Upper lobe of right lung (tissue), 1 donor: ENCODE results near the gene CRTC2. TPM values are rescaled to one million over a fixed set of nuclear protein-coding genes. Genes with fewer than 3 reads are reported as not detected.
"Not testable (repeated sequence)": the region's sequence is repeated elsewhere in the genome, so short reads cannot be mapped to it uniquely, and the experiment has no call there.

Experiments
- ATAC-seq: fragments of 200-7000 bp; cut with Tn5 transposase; one replicate; pipeline ENCODE4 v1.9.1; 2020; ENCODE audit warnings: mild to moderate bottlenecking, moderate library complexity
- DNase-seq: peaks from one replicate; pipeline ENCODE4 v3.0.0-alpha.2; 2020
- H3K27ac ChIP-seq: fragments of 200-600 bp; one replicate; pipeline ENCODE4 v1.8.0; 2022
- H3K27me3 ChIP-seq: fragments of 200-600 bp; one replicate; pipeline ENCODE4 v1.8.0; 2022; ENCODE audit warnings: mild to moderate bottlenecking
- H3K36me3 ChIP-seq: fragments of 200-600 bp; one replicate; pipeline ENCODE4 v1.8.0; 2022
- H3K4me1 ChIP-seq: fragments of 200-600 bp; one replicate; pipeline ENCODE4 v1.8.0; 2022
- H3K4me3 ChIP-seq: fragments of 200-600 bp; one replicate; pipeline ENCODE4 v1.8.0; 2022; ENCODE audit warnings: mild to moderate bottlenecking
- H3K9me3 ChIP-seq: fragments of 200-600 bp; one replicate; pipeline ENCODE4 v1.8.0; 2022
- intact Hi-C: fragments of 100-400 bp; cut with DNase I; formaldehyde crosslinking; loops from one replicate; pipeline ENCODE4 v1.11.0; 2022
- long read RNA-seq: library from polyadenylated mRNA; unstranded; transcript quantifications from one replicate; pipeline ENCODE4 v2.0.0, GENCODE V29; 2021
- total RNA-seq: library from RNA; stranded (reverse); fragmentation: NEBNext Ultra II Directional; extraction: Animal tissue kit (Norgen Biotek cat#: 25700); gene quantifications from one replicate; pipeline ENCODE4 v1.2.1, GENCODE V29; 2021
- TF ChIP-seq, protein P1 (sequence below): fragments of 200-600 bp; IDR thresholded peaks from one replicate; pipeline ENCODE4 v1.8.0; 2022; ENCODE audit warnings: antibody characterized with exemption
- donor health status: DM: no; HTN: yes; CAD: no; lungs with severe emphysema.

The CRTC2 gene, protein sequence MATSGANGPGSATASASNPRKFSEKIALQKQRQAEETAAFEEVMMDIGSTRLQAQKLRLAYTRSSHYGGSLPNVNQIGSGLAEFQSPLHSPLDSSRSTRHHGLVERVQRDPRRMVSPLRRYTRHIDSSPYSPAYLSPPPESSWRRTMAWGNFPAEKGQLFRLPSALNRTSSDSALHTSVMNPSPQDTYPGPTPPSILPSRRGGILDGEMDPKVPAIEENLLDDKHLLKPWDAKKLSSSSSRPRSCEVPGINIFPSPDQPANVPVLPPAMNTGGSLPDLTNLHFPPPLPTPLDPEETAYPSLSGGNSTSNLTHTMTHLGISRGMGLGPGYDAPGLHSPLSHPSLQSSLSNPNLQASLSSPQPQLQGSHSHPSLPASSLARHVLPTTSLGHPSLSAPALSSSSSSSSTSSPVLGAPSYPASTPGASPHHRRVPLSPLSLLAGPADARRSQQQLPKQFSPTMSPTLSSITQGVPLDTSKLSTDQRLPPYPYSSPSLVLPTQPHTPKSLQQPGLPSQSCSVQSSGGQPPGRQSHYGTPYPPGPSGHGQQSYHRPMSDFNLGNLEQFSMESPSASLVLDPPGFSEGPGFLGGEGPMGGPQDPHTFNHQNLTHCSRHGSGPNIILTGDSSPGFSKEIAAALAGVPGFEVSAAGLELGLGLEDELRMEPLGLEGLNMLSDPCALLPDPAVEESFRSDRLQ
- total RNA-seq, result 52.7 TPM
- long read RNA-seq, transcript CRTC2-203 (14 exons, 2,644 nt), result major isoform, 13 of 56 reads
- long read RNA-seq, partial matches to known transcripts, result 28 of 56 reads
- long read RNA-seq, other reads (novel, unspliced or antisense), result 15 of 56 reads

DNA sequence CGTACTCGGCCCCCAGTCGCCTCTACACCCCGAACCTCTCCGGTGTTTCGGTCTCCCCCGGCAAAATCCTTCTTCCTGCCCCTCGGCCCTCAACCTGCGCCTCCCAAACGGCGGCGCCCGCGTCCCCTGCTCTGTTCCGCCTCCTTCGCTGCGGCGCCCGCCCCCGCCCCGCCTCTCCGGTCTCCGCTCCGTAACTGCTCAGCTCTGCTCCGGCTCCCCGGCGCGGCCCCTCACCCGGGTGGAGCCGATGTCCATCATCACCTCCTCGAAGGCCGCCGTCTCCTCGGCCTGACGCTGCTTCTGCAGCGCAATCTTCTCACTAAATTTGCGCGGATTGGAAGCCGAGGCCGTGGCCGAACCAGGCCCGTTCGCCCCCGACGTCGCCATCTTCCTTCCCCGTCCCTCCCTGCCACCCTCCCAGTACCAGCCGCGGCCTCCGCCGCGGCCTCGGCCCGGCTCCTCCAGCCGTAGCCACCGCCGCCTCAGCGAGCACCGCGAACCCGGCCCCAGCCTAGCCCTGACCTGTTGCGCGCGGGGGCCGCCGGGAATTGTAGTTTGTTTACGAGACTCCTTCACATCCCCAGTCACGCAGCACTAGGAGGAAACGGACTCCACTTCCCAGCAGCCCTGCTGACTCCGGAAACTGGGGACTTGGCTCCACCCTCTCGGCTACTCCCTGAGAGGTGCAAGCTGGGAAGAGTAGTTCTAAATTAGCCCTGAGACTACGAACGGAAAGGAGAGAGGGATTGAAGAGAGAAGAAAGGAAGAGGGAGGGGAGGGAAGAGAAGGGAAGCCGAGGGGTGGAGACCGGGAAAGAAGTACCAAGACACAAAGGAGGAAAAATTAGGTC is at the start of gene CRTC2:
Gene CRTC2 (minus strand): TSS at position 502 of the 850 bp plus-strand sequence. CDS start 115 bp downstream, at position 387.
- peaks cover 30% of the 10 kb centered on the region for H3K36me3 ChIP-seq
- H3K27me3 ChIP-seq, result no peaks in the 10 kb centered on the region
- intact Hi-C loops, result no loop called here
- ATAC-seq, result peak; percentile 90
- no peaks in the 10 kb centered on the region for H3K9me3 ChIP-seq
- TF ChIP-seq, protein P1, sequence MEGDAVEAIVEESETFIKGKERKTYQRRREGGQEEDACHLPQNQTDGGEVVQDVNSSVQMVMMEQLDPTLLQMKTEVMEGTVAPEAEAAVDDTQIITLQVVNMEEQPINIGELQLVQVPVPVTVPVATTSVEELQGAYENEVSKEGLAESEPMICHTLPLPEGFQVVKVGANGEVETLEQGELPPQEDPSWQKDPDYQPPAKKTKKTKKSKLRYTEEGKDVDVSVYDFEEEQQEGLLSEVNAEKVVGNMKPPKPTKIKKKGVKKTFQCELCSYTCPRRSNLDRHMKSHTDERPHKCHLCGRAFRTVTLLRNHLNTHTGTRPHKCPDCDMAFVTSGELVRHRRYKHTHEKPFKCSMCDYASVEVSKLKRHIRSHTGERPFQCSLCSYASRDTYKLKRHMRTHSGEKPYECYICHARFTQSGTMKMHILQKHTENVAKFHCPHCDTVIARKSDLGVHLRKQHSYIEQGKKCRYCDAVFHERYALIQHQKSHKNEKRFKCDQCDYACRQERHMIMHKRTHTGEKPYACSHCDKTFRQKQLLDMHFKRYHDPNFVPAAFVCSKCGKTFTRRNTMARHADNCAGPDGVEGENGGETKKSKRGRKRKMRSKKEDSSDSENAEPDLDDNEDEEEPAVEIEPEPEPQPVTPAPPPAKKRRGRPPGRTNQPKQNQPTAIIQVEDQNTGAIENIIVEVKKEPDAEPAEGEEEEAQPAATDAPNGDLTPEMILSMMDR, result no peak
- peak within 1 kb of the TSS; percentile 88 for H3K27ac ChIP-seq
- peak; percentile 99 for DNase-seq
- H3K4me3 ChIP-seq, result peak within 1 kb of the TSS; percentile 88
- H3K4me1 ChIP-seq, result peaks cover 57% of the 10 kb centered on the region

DNA sequence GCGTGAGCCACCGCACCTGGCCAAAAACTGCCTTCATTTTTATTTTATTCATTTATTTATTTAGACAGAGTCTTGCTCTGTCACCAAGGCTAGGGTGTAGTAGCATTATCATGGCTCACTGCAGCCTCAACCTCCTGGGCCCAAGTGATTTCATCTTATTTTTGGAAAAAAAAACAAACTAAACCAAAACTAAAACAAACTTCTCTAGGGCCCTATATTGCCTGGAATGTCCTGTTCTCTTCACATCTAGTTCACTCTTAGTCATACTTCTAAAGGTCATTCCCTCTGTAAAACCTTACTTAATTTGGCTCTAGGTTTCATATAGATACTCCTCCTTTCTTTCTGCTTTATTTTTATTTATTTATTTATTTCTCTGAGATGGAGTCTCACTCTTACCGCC is 47.7 kb upstream of the CRTC2 start:
- Histone ChIP-seq H3K27ac (no peak overlapping the region), H3K36me3 (no peaks in the 10 kb centered on the region), H3K27me3 (no peaks in the 10 kb centered on the region), H3K4me1 (no peaks in the 10 kb centered on the region), H3K9me3 (no peaks in the 10 kb centered on the region), H3K4me3 (no peak overlapping the region)
- DNase-seq, result no peak
- TF ChIP-seq, protein P1, result no peak
- intact Hi-C loops, result no loop called here
- ATAC-seq, result no peak

DNA sequence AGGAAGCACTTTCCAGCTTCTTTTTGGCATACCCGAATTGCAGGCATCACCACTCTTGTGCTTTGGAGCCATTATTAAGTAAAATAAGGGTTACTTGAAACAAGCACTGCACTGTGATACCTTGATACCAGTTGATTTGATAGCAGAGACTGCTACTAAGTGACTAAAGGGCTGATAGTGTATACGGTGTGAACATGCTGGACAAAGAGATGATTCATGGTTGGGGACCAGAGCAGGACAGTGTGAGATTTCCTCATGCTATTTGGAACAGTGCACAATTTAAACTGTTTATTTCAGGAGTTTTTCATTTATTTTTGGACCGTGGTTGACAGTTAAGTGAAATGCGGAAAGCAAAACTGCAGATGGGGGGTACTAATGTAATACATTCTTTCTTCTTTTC is 42.0 kb upstream of the CRTC2 start:
- no peak for DNase-seq
- H3K27ac ChIP-seq, result no peak overlapping the region
- no peak for ATAC-seq
- TF ChIP-seq, protein P1, result no peak
- peaks cover 2% of the 10 kb centered on the region for H3K36me3 ChIP-seq
- H3K4me3 ChIP-seq, result no peak overlapping the region
- no peaks in the 10 kb centered on the region for H3K27me3 ChIP-seq
- H3K4me1 ChIP-seq, result no peaks in the 10 kb centered on the region
- H3K9me3 ChIP-seq, result no peaks in the 10 kb centered on the region
- intact Hi-C loops, result no loop called here

DNA sequence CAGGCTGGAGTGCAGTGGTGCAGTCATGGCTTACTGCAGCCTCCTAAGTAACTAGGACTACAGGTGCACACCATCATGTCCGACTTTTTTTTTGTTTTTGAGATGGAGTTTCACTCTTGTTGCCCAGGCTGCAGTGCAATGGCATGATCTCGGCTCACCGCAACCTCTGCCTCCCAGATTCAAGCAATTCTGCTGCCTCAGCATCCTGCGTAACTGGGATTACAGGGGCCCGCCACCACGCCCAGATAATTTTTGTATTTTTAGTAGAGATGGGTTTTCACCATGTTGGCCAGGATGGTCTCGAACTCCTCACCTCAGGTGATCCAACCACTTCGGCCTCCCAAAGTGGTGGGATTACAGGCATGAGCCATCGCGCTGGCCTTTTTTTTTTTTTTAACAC is 38.5 kb upstream of the CRTC2 start:
- H3K27ac ChIP-seq, H3K27me3 ChIP-seq, DNase-seq, H3K4me3 ChIP-seq, intact Hi-C loops, H3K9me3 ChIP-seq, ATAC-seq: not testable (repeated sequence)
- Histone ChIP-seq H3K4me1 (peaks cover 13% of the 10 kb centered on the region), H3K36me3 (peaks cover 35% of the 10 kb centered on the region)

DNA sequence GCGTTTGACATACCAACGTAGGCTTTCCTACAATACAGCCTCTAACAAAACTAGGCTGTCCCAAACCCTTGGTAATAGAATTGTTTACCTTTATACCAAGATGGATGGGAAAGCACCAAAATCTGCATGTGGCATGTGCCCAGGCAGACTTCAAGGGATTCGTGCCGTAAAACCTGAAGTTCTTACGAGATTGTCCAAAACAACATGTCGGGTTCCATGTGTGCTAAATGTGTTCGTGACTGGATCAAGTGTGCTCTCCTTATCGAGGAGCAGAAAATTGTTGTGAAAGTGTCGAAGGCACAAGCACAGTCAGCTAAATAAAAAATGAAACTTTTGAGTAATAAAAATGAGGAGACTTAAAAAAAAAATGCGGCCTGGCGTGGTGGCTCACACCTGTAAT is 37.2 kb upstream of the CRTC2 start:
- H3K27me3 ChIP-seq, result no peaks in the 10 kb centered on the region
- H3K36me3 ChIP-seq, result peaks cover 39% of the 10 kb centered on the region
- H3K9me3 ChIP-seq, result no peaks in the 10 kb centered on the region
- ATAC-seq (no peak), DNase-seq (no peak)
- TF ChIP-seq, protein P1, result no peak
- intact Hi-C loops, result no loop called here
- no peak overlapping the region for H3K27ac ChIP-seq
- no peak overlapping the region for H3K4me3 ChIP-seq
- peaks cover 19% of the 10 kb centered on the region for H3K4me1 ChIP-seq
